Calu3 (cell line): ENCODE results near the gene CFAP43. TPM values are rescaled to one million over a fixed set of nuclear protein-coding genes. Genes with fewer than 3 reads are reported as not detected.

Source experiments
- BruUV-seq: library from RNA; stranded (reverse); fragments of 400-500 nt; replicated peaks from 2 replicates; lab custom pipeline; 2021; lab: Mats Ljungman, UMichigan
- CTCF ChIA-PET: fragments of 300-600 bp; sonication (Branson Sonifier 250); formaldehyde crosslinking; loops from one replicate; lab custom pipeline; 2022; ENCODE audit warnings: antibody characterized with exemption; lab: Charles Lee
- DNase-seq: peaks from one replicate; pipeline ENCODE4 v3.0.0; 2022
- H3K27ac Mint-ChIP-seq: one replicate; pipeline ENCODE4 v1.8.0; 2022; ENCODE audit warnings: mixed read lengths; ENCODE audit not compliant: unreplicated experiment
- H3K27me3 Mint-ChIP-seq: one replicate; pipeline ENCODE4 v1.8.0; 2022; ENCODE audit warnings: mixed read lengths; ENCODE audit not compliant: unreplicated experiment
- H3K36me3 Mint-ChIP-seq: one replicate; pipeline ENCODE4 v1.8.0; 2022; ENCODE audit warnings: mild to moderate bottlenecking, moderate library complexity, mixed read lengths; ENCODE audit not compliant: insufficient read depth, unreplicated experiment
- H3K4me1 Mint-ChIP-seq: one replicate; pipeline ENCODE4 v1.8.0; 2022; ENCODE audit warnings: mild to moderate bottlenecking, low read depth, mixed read lengths; ENCODE audit not compliant: unreplicated experiment
- H3K4me3 Mint-ChIP-seq: one replicate; pipeline ENCODE4 v1.8.0; 2022; ENCODE audit warnings: mild to moderate bottlenecking, low read depth, moderate library complexity, mixed read lengths; ENCODE audit not compliant: unreplicated experiment
- H3K9me3 Mint-ChIP-seq: one replicate; pipeline ENCODE4 v1.8.0; 2022; ENCODE audit warnings: low read depth, mixed read lengths; ENCODE audit not compliant: unreplicated experiment
- CTCF ChIP-seq: fragments of 200-600 bp; IDR thresholded peaks from one replicate; pipeline ENCODE4 v1.8.0; 2022; ENCODE audit warnings: antibody characterized with exemption; ENCODE audit not compliant: unreplicated experiment
- intact Hi-C: fragments of 100-400 bp; cut with micrococcal nuclease; formaldehyde crosslinking; loops from one replicate; pipeline ENCODE4 v1.10.0; 2022; ENCODE audit not compliant: unreplicated experiment
- total RNA-seq: library from RNA; stranded (reverse); gene quantifications from 2 replicates; pipeline ENCODE4 v1.2.3, GENCODE V29; 2022

The CFAP43 gene
- total RNA-seq, 1 experiment from 2014 or later, result 0.94 TPM

DNA sequence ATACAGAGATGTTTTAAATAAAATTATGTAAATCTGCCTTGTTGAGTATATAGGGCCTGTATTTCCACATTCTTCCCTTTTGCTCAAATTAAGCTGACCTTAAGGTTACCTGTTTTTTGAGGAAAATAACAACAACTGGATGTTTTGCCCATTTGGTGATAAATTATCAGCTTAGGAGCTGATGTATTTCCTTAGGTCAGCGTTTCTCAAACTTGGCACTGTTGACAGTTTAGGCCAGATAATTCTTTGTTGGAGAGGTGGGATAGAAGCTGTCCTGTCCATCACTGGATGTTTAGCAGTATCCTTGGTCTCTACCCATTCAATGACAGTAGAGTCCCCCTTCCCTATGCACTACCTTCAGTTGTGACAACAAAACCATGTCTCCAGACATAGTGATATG is 44.0 kb upstream of the CFAP43 start:
- Mint-ChIP-seq H3K4me3 (no peak overlapping the region), H3K27me3 (no peaks in the 10 kb centered on the region), H3K9me3 (no peaks in the 10 kb centered on the region), H3K36me3 (peaks cover 14% of the 10 kb centered on the region), H3K4me1 (peaks cover 5% of the 10 kb centered on the region), H3K27ac (no peak overlapping the region)
- intact Hi-C loops, result no loop called here
- TF ChIP-seq CTCF, result no peak
- no peak for DNase-seq
- BruUV-seq, result no TSS peak
- CTCF ChIA-PET, result interaction anchor here (0.9 kb wide), 1 partner anchor 10 kb away, joined by 4 read pairs; no protein-coding TSS in a partner anchor

DNA sequence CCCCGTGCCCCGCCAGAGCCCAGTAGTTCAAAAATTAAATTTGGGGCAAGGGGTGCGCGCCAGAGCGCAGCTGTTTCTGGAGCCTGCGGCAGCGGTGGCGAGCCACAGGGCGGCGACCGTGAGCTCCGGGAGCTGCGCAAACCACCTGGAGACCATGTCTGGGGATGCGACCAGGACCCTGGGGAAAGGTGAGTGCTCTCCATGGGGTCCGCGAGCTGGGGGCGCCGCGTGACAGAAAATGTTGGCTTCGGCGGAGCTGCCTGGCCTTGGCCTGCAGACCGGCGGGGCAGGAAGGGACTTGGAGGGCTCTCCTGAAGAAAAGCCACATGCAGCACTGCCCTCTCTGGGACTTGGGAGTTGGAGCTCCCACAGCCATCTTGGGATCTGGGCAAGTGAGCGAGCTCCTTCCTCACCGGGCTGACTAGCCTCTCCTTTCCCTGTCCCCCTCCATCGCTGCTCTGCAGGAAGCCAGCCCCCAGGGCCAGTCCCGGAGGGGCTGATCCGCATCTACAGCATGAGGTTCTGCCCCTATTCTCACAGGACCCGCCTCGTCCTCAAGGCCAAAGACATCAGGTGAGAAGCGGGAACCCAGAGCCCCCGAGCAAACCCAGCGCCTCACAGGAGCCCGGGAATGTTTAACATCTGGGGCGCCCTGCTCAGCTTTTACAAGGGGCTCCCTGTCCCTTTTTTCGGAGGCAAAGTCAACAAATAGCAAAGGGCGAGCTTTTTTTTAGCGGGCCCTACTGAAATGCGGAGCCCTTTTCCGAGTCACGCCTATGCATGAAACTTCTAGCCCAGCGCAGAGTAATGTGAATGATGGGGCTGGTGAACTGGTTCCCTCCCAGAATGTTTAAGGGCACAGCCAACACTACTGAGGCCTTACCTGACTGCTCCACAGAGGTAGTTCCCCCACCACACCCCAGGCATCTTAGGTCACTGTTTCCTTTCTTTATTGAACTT is 42.9 kb upstream of the CFAP43 start:
- peak; percentile 64 for TF ChIP-seq CTCF
- peaks cover 14% of the 10 kb centered on the region for H3K36me3 Mint-ChIP-seq
- H3K4me1 Mint-ChIP-seq, result peaks cover 5% of the 10 kb centered on the region
- no peaks in the 10 kb centered on the region for H3K27me3 Mint-ChIP-seq
- DNase-seq, result peak; percentile 68
- CTCF ChIA-PET, result interaction anchor here (0.6 to 1.7 kb wide), 14 partner anchors 11 to 387 kb away, joined by 3 to 13 read pairs (median 4); partner anchors contain the start of genes CFAP58, GSTO1, ITPRIP and SFR1
- intact Hi-C loops, result no loop called here
- no peaks in the 10 kb centered on the region for H3K9me3 Mint-ChIP-seq
- BruUV-seq, result TSS peak; percentile 48
- peak overlapping the region; percentile 69 for H3K27ac Mint-ChIP-seq
- peak overlapping the region; percentile 87 for H3K4me3 Mint-ChIP-seq

DNA sequence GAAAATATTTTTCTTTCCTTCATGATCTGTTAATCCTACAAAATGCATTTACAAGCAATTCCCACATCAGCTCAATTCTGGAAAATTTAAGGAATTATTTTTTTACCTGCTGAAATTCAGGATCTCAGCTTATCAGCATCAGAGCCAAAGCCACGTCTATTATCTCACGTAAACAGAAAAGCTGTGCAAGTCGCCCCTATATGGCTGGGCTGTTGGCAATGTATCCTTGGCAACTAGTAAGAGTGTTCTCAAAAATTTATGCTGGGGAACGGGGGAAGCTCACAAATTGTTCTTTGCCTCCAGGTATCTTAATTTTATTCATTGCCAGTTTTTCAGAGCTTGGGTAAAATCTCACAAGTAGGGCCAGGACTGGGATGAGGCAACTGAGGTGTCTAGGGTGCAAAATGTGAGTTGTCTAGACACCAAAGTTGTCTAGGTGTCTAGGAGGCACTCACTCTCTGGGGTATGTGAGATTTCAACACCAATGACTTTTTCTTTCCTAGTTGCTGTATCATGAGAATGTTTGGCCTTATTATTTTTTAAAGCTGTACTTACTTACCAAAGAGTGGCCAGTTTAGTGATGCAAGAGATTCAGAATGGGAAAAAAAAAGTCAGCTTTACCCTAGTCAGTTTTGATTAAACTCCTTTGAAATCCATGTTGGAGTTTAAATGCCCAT is 41.9 kb upstream of the CFAP43 start:
- no peak for TF ChIP-seq CTCF
- Mint-ChIP-seq H3K27me3 (no peaks in the 10 kb centered on the region), H3K27ac (no peak overlapping the region), H3K4me3 (peak overlapping the region; percentile 87), H3K36me3 (peaks cover 19% of the 10 kb centered on the region), H3K9me3 (no peaks in the 10 kb centered on the region), H3K4me1 (peaks cover 5% of the 10 kb centered on the region)
- CTCF ChIA-PET, result interaction anchor here (0.8 to 1.7 kb wide), 10 partner anchors 10 to 386 kb away, joined by 3 to 13 read pairs (median 4); partner anchors contain the start of genes CFAP58, GSTO1 and ITPRIP
- DNase-seq, result no peak
- intact Hi-C loops, result no loop called here
- no TSS peak for BruUV-seq

DNA sequence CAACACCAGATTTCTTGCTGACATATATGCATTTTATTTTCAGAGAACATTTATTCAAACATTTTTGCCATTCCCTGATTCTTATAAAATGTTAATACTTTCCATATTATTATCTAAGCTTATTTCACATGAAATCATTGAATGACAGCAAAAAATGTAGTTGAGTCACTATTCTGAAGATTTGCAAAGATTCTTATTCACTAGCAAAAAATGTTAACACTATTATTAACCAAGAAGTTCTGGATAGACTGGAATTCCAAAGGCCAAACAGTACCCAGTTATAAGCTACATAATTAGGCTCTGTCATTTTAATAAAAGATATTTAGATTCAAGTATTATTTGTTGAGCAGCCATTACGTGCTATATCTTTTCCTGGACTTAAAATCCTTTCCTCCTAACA is 41.1 kb upstream of the CFAP43 start:
- BruUV-seq, result no TSS peak
- DNase-seq, result no peak
- Mint-ChIP-seq H3K27me3 (no peaks in the 10 kb centered on the region), H3K9me3 (no peaks in the 10 kb centered on the region), H3K4me1 (peaks cover 5% of the 10 kb centered on the region), H3K4me3 (no peak overlapping the region), H3K36me3 (peaks cover 26% of the 10 kb centered on the region), H3K27ac (no peak overlapping the region)
- CTCF ChIA-PET, result interaction anchor here (0.9 kb wide), 1 partner anchor 19 kb away, joined by 3 read pairs; the partner anchor contains the start of gene GSTO1
- TF ChIP-seq CTCF, result no peak
- intact Hi-C loops, result no loop called here
